ENCODE results near the gene AGBL3. TPM values are rescaled to one million over a fixed set of nuclear protein-coding genes. Genes with fewer than 3 reads are reported as not detected.

The AGBL3 gene
- total and polyA plus RNA-seq, 7 experiments from 2014 or later = 0.51 to 6.6 (median 2.9) TPM

- Mint-ChIP-seq H3K27me3 (peaks cover 0 to 5% (median 0%) of the 10 kb centered on the region in 5 donors), H3K36me3 (peaks cover 0 to 39% (median 32%) of the 10 kb centered on the region in 5 donors), H3K27ac (no peak overlapping the region), H3K4me3 (no peak overlapping the region), H3K4me1 (peaks cover 0 to 2% (median 0%) of the 10 kb centered on the region in 7 donors), H3K9me3 (peaks cover 10 to 30% (median 17%) of the 10 kb centered on the region in 11 donors)
- Histone ChIP-seq H3K27ac (ENCODE audit: low read depth, low read length) (no peak overlapping the region), H3K27me3 (ENCODE audit: control insufficient read depth in 2 of 2, insufficient read depth in 2 of 2, low read length in 2 of 2) (no peaks in the 10 kb centered on the region), H3K9me3 (ENCODE audit: control insufficient read depth in 2 of 3, low read length in 3 of 3) (peaks cover 0 to 8% (median 0%) of the 10 kb centered on the region in 3 experiments), H3K4me3 (ENCODE audit: low read length) (no peak overlapping the region), H3K36me3 (ENCODE audit: control insufficient read depth in 2 of 3, insufficient read depth in 3 of 3, low read length in 3 of 3) (no peaks in the 10 kb centered on the region), H3K4me1 (ENCODE audit: control insufficient read depth in 2 of 2, insufficient read depth in 2 of 2, low read length in 2 of 2) (no peaks in the 10 kb centered on the region)
- intact Hi-C loops (cut with micrococcal nuclease) = no loop called here
- ATAC-seq = no peak
- ChIA-PET CTCF (no interaction called here), POLR2A (no interaction called here)
- DNase-seq = no peak
Observed at GRCh38 chr7:135091717-135092116, 105.4 kb downstream of the AGBL3 start.

- Mint-ChIP-seq H3K4me1 (peaks cover 0 to 2% (median 0%) of the 10 kb centered on the region in 7 donors), H3K4me3 (no peak overlapping the region), H3K36me3 (peaks cover 0 to 33% (median 13%) of the 10 kb centered on the region in 5 donors), H3K27ac (no peak overlapping the region), H3K27me3 (peaks cover 0 to 5% (median 0%) of the 10 kb centered on the region in 5 donors), H3K9me3 (peaks cover 0 to 3% (median 0%) of the 10 kb centered on the region in 11 donors)
- DNase-seq = no peak
- Histone ChIP-seq H3K27ac (ENCODE audit: low read depth, low read length) (no peak overlapping the region), H3K4me1 (ENCODE audit: control insufficient read depth in 2 of 2, insufficient read depth in 2 of 2, low read length in 2 of 2) (no peaks in the 10 kb centered on the region), H3K4me3 (ENCODE audit: low read length) (no peak overlapping the region), H3K36me3 (ENCODE audit: control insufficient read depth in 2 of 3, insufficient read depth in 3 of 3, low read length in 3 of 3) (no peaks in the 10 kb centered on the region), H3K27me3 (ENCODE audit: control insufficient read depth in 2 of 2, insufficient read depth in 2 of 2, low read length in 2 of 2) (no peaks in the 10 kb centered on the region), H3K9me3 (ENCODE audit: control insufficient read depth in 2 of 3, low read length in 3 of 3) (no peaks in the 10 kb centered on the region)
- CTCF ChIA-PET = no interaction called here
- ATAC-seq = no peak
- intact Hi-C loops (cut with micrococcal nuclease) = no loop called here
- POLR2A ChIA-PET = no interaction called here
Observed at GRCh38 chr7:135094472-135095237, 108.3 kb downstream of the AGBL3 start.

GRCh38 chr7:135095450-135095849 is 109.1 kb downstream of the AGBL3 start:
- Mint-ChIP-seq H3K9me3 (peaks cover 0 to 3% (median 0%) of the 10 kb centered on the region in 11 donors), H3K36me3 (peaks cover 0 to 31% (median 13%) of the 10 kb centered on the region in 5 donors), H3K27me3 (peaks cover 0 to 5% (median 0%) of the 10 kb centered on the region in 5 donors), H3K27ac (no peak overlapping the region), H3K4me3 (no peak overlapping the region), H3K4me1 (peaks cover 0 to 2% (median 0%) of the 10 kb centered on the region in 7 donors)
- Histone ChIP-seq H3K27me3 (ENCODE audit: control insufficient read depth in 2 of 2, insufficient read depth in 2 of 2, low read length in 2 of 2) (no peaks in the 10 kb centered on the region), H3K4me1 (ENCODE audit: control insufficient read depth in 2 of 2, insufficient read depth in 2 of 2, low read length in 2 of 2) (no peaks in the 10 kb centered on the region), H3K36me3 (ENCODE audit: control insufficient read depth in 2 of 3, insufficient read depth in 3 of 3, low read length in 3 of 3) (no peaks in the 10 kb centered on the region), H3K4me3 (ENCODE audit: low read length) (no peak overlapping the region), H3K27ac (ENCODE audit: low read depth, low read length) (no peak overlapping the region), H3K9me3 (ENCODE audit: control insufficient read depth in 2 of 3, low read length in 3 of 3) (no peaks in the 10 kb centered on the region)
- intact Hi-C loops (cut with micrococcal nuclease) = no loop called here
- DNase-seq = no peak
- no peak for ATAC-seq
- ChIA-PET POLR2A (no interaction called here), CTCF (no interaction called here)

GRCh38 chr7:135098391-135098790 is 112.1 kb downstream of the AGBL3 start:
- H3K9me3 Mint-ChIP-seq = peaks cover 0 to 5% (median 0%) of the 10 kb centered on the region in 11 donors
- peaks cover 0 to 3% (median 0%) of the 10 kb centered on the region in 5 donors for H3K27me3 Mint-ChIP-seq
- ChIA-PET CTCF (no interaction called here), POLR2A (no interaction called here)
- no peak overlapping the region for H3K27ac Mint-ChIP-seq
- no peaks in the 10 kb centered on the region for H3K4me1 ChIP-seq (ENCODE audit: control insufficient read depth in 2 of 2, insufficient read depth in 2 of 2, low read length in 2 of 2)
- ATAC-seq = no peak
- intact Hi-C loops (cut with micrococcal nuclease) = no loop called here
- H3K4me1 Mint-ChIP-seq = peaks cover 0 to 2% (median 0%) of the 10 kb centered on the region in 7 donors
- H3K9me3 ChIP-seq (ENCODE audit: control insufficient read depth in 2 of 3, low read length in 3 of 3) = no peaks in the 10 kb centered on the region
- no peaks in the 10 kb centered on the region for H3K36me3 ChIP-seq (ENCODE audit: control insufficient read depth in 2 of 3, insufficient read depth in 3 of 3, low read length in 3 of 3)
- no peak overlapping the region for H3K4me3 Mint-ChIP-seq
- H3K36me3 Mint-ChIP-seq = peaks cover 0 to 14% (median 0%) of the 10 kb centered on the region in 5 donors
- DNase-seq = no peak
- no peaks in the 10 kb centered on the region for H3K27me3 ChIP-seq (ENCODE audit: control insufficient read depth in 2 of 2, insufficient read depth in 2 of 2, low read length in 2 of 2)
- H3K4me3 ChIP-seq (ENCODE audit: low read length) = no peak overlapping the region
- no peak overlapping the region for H3K27ac ChIP-seq (ENCODE audit: low read depth, low read length)

GRCh38 chr7:135100856-135101255 is 114.5 kb downstream of the AGBL3 start:
- Mint-ChIP-seq H3K36me3 (peaks cover 0 to 5% (median 0%) of the 10 kb centered on the region in 5 donors), H3K4me3 (no peak overlapping the region), H3K4me1 (peaks cover 0 to 2% (median 0%) of the 10 kb centered on the region in 7 donors), H3K27me3 (peaks cover 0 to 3% (median 0%) of the 10 kb centered on the region in 5 donors), H3K9me3 (peaks cover 0 to 10% (median 1%) of the 10 kb centered on the region in 11 donors), H3K27ac (peak overlapping the region in 1 of 9 donors; percentile 42)
- Histone ChIP-seq H3K36me3 (ENCODE audit: control insufficient read depth in 2 of 3, insufficient read depth in 3 of 3, low read length in 3 of 3) (no peaks in the 10 kb centered on the region), H3K27ac (ENCODE audit: low read depth, low read length) (no peak overlapping the region), H3K9me3 (ENCODE audit: control insufficient read depth in 2 of 3, low read length in 3 of 3) (no peaks in the 10 kb centered on the region), H3K4me3 (ENCODE audit: low read length) (no peak overlapping the region), H3K27me3 (ENCODE audit: control insufficient read depth in 2 of 2, insufficient read depth in 2 of 2, low read length in 2 of 2) (no peaks in the 10 kb centered on the region), H3K4me1 (ENCODE audit: control insufficient read depth in 2 of 2, insufficient read depth in 2 of 2, low read length in 2 of 2) (no peaks in the 10 kb centered on the region)
- intact Hi-C loops (cut with micrococcal nuclease) = no loop called here
- CTCF ChIA-PET = interaction anchor here (0.6 kb wide), 2 partner anchors 71 to 174 kb away, joined by 3 read pairs; no protein-coding TSS in a partner anchor
- no peak for DNase-seq
- no peak for ATAC-seq
- POLR2A ChIA-PET = no interaction called here

GRCh38 chr7:135102372-135102771 is 116.1 kb downstream of the AGBL3 start:
- Mint-ChIP-seq H3K9me3 (peaks cover 0 to 16% (median 2%) of the 10 kb centered on the region in 11 donors), H3K27ac (no peak overlapping the region), H3K4me3 (no peak overlapping the region), H3K36me3 (peaks cover 0 to 9% (median 6%) of the 10 kb centered on the region in 5 donors), H3K27me3 (no peaks in the 10 kb centered on the region), H3K4me1 (no peaks in the 10 kb centered on the region)
- intact Hi-C loops (cut with micrococcal nuclease) = no loop called here
- POLR2A ChIA-PET = no interaction called here
- no peaks in the 10 kb centered on the region for H3K9me3 ChIP-seq (ENCODE audit: control insufficient read depth in 2 of 3, low read length in 3 of 3)
- no peak overlapping the region for H3K4me3 ChIP-seq (ENCODE audit: low read length)
- H3K27me3 ChIP-seq (ENCODE audit: control insufficient read depth in 2 of 2, insufficient read depth in 2 of 2, low read length in 2 of 2) = no peaks in the 10 kb centered on the region
- CTCF ChIA-PET = no interaction called here
- H3K36me3 ChIP-seq (ENCODE audit: control insufficient read depth in 2 of 3, insufficient read depth in 3 of 3, low read length in 3 of 3) = no peaks in the 10 kb centered on the region
- ATAC-seq (no peak), DNase-seq (no peak)
- H3K4me1 ChIP-seq (ENCODE audit: control insufficient read depth in 2 of 2, insufficient read depth in 2 of 2, low read length in 2 of 2) = no peaks in the 10 kb centered on the region
- H3K27ac ChIP-seq (ENCODE audit: low read depth, low read length) = no peak overlapping the region

- DNase-seq (no peak), ATAC-seq (no peak)
- no peaks in the 10 kb centered on the region for H3K27me3 Mint-ChIP-seq
- peaks cover 0 to 18% (median 3%) of the 10 kb centered on the region in 11 donors for H3K9me3 Mint-ChIP-seq
- H3K36me3 Mint-ChIP-seq = peaks cover 0 to 30% (median 13%) of the 10 kb centered on the region in 5 donors
- no peaks in the 10 kb centered on the region for H3K4me1 ChIP-seq (ENCODE audit: control insufficient read depth in 2 of 2, insufficient read depth in 2 of 2, low read length in 2 of 2)
- no peak overlapping the region for H3K4me3 Mint-ChIP-seq
- no peak overlapping the region for H3K27ac Mint-ChIP-seq
- H3K9me3 ChIP-seq (ENCODE audit: control insufficient read depth in 2 of 3, low read length in 3 of 3) = no peaks in the 10 kb centered on the region
- H3K36me3 ChIP-seq (ENCODE audit: control insufficient read depth in 2 of 3, insufficient read depth in 3 of 3, low read length in 3 of 3) = no peaks in the 10 kb centered on the region
- H3K4me1 Mint-ChIP-seq = no peaks in the 10 kb centered on the region
- ChIA-PET CTCF (no interaction called here), POLR2A (no interaction called here)
- intact Hi-C loops (cut with micrococcal nuclease) = no loop called here
- H3K27me3 ChIP-seq (ENCODE audit: control insufficient read depth in 2 of 2, insufficient read depth in 2 of 2, low read length in 2 of 2) = no peaks in the 10 kb centered on the region
- H3K27ac ChIP-seq (ENCODE audit: low read depth, low read length) = no peak overlapping the region
- no peak overlapping the region for H3K4me3 ChIP-seq (ENCODE audit: low read length)
Observed at GRCh38 chr7:135109562-135109961, 123.3 kb downstream of the AGBL3 start.
